Stimulated activated CD4-positive, alpha-beta T cell treated with anti-CD3 and anti-CD28 coated beads, Interleukin-4, amount 100 ng/mL, for 48 hours (primary cell): ENCODE measurements around the gene SNAP25.

Experiments used
- DNase-seq, 2 donors: peaks; one replicate each; pipeline ENCODE4 v3.0.0-alpha.2; 2020; ENCODE audit warnings: low read depth in 2 of 2

Gene SNAP25

GRCh38 chr20:10216146-10216791 is 2.4 kb upstream of the SNAP25 start:
- DNase-seq: no peak

GRCh38 chr20:10217721-10218410 is 764 bp upstream of the SNAP25 start:
- DNase-seq: peak in 1 of 2 donors; percentile 2

GRCh38 chr20:10219452-10219791 is 792 bp downstream of the SNAP25 start:
- peak; percentile 53 to 63 for DNase-seq

GRCh38 chr20:10219993-10220750 is 1.5 kb downstream of the SNAP25 start:
- no peak for DNase-seq

GRCh38 chr20:10221021-10221420 is 2.4 kb downstream of the SNAP25 start:
- DNase-seq: no peak

- no peak for DNase-seq
These were observed 6.9 kb downstream of the SNAP25 start for GRCh38 chr20:10225439-10226060.

GRCh38 chr20:10228330-10228729 is 9.7 kb downstream of the SNAP25 start:
- no peak for DNase-seq

GRCh38 chr20:10231290-10231689 is 12.7 kb downstream of the SNAP25 start:
- DNase-seq: no peak

GRCh38 chr20:10236540-10237533 is 18.2 kb downstream of the SNAP25 start:
- no peak for DNase-seq

- no peak for DNase-seq
These were observed 21.3 kb downstream of the SNAP25 start for GRCh38 chr20:10239954-10240353.

GRCh38 chr20:10240655-10241054 is 22.0 kb downstream of the SNAP25 start:
- no peak for DNase-seq

GRCh38 chr20:10242166-10242565 is 23.5 kb downstream of the SNAP25 start:
- no peak for DNase-seq

GRCh38 chr20:10247440-10247839 is 28.8 kb downstream of the SNAP25 start:
- no peak for DNase-seq

GRCh38 chr20:10249048-10249770 is 30.6 kb downstream of the SNAP25 start:
- no peak for DNase-seq

GRCh38 chr20:10249822-10250221 is 31.2 kb downstream of the SNAP25 start:
- DNase-seq: no peak

GRCh38 chr20:10250902-10251301 is 32.3 kb downstream of the SNAP25 start:
- no peak for DNase-seq

- DNase-seq: no peak
These were observed 35.1 kb downstream of the SNAP25 start for GRCh38 chr20:10253780-10254179.

GRCh38 chr20:10255846-10256245 is 37.2 kb downstream of the SNAP25 start:
- no peak for DNase-seq

- DNase-seq: no peak
These were observed 40.5 kb downstream of the SNAP25 start for GRCh38 chr20:10259166-10259565.

GRCh38 chr20:10260316-10260715 is 41.7 kb downstream of the SNAP25 start:
- no peak for DNase-seq

GRCh38 chr20:10261702-10262101 is 43.1 kb downstream of the SNAP25 start:
- no peak for DNase-seq
